IPS DF 4.7 (cell line): ENCODE measurements around the gene AOPEP.
"Not testable (repeated sequence)": the region's sequence is repeated elsewhere in the genome, so short reads cannot be mapped to it uniquely, and the experiment has no call there.

ENCODE experiments used
- DNase-seq: peaks from one replicate; pipeline ENCODE4 v3.0.0-alpha.2; 2013; ENCODE audit warnings: low spot score; ENCODE audit errors: extremely low read depth

The AOPEP gene

GRCh38 chr9:94951324-94952135, 225.0 kb downstream of the AOPEP start:
- DNase-seq = no peak

GRCh38 chr9:94952565-94953373, 226.3 kb downstream of the AOPEP start:
- no peak for DNase-seq

GRCh38 chr9:94956731-94957130, 230.2 kb downstream of the AOPEP start:
- DNase-seq = no peak

GRCh38 chr9:94960964-94961363, 234.5 kb downstream of the AOPEP start:
- no peak for DNase-seq

GRCh38 chr9:94961870-94962269, 235.4 kb downstream of the AOPEP start:
- DNase-seq = no peak

GRCh38 chr9:94965631-94966030, 239.1 kb downstream of the AOPEP start:
- DNase-seq = not testable (repeated sequence)

GRCh38 chr9:94966046-94966445, 239.5 kb downstream of the AOPEP start:
- DNase-seq = not testable (repeated sequence)

- DNase-seq = no peak
Observed at GRCh38 chr9:94967482-94967881, 241.0 kb downstream of the AOPEP start.

- DNase-seq = no peak
Observed at GRCh38 chr9:94971378-94972131, 245.1 kb downstream of the AOPEP start.

GRCh38 chr9:94973451-94973941, 247.0 kb downstream of the AOPEP start:
- no peak for DNase-seq

GRCh38 chr9:94974154-94974879, 247.8 kb downstream of the AOPEP start:
- no peak for DNase-seq

GRCh38 chr9:94975480-94975879, 249.0 kb downstream of the AOPEP start:
- DNase-seq = no peak

GRCh38 chr9:94976077-94976476, 249.6 kb downstream of the AOPEP start:
- no peak for DNase-seq

- no peak for DNase-seq
Observed at GRCh38 chr9:94977416-94977815, 250.9 kb downstream of the AOPEP start.

GRCh38 chr9:94979904-94980507, 253.5 kb downstream of the AOPEP start:
- DNase-seq = no peak

- DNase-seq = no peak
Observed at GRCh38 chr9:94980947-94981722, 254.6 kb downstream of the AOPEP start.

GRCh38 chr9:94981723-94982090, 255.2 kb downstream of the AOPEP start:
- no peak for DNase-seq

GRCh38 chr9:94982211-94982610, 255.7 kb downstream of the AOPEP start:
- DNase-seq = no peak

- DNase-seq = no peak
Observed at GRCh38 chr9:94983552-94983951, 257.1 kb downstream of the AOPEP start.
